GM19455 (cell line): Measurements from ENCODE around the gene PDIA5.

Experiments used
- ATAC-seq: cut with Tn5 transposase; IDR thresholded peaks from one replicate; pipeline ENCODE4 v1.9.1; 2021; ENCODE audit not compliant: unreplicated experiment

Gene PDIA5

GRCh38 chr3:123089611-123090331 lies 22.9 kb downstream of the PDIA5 start:
- no peak for ATAC-seq

DNA sequence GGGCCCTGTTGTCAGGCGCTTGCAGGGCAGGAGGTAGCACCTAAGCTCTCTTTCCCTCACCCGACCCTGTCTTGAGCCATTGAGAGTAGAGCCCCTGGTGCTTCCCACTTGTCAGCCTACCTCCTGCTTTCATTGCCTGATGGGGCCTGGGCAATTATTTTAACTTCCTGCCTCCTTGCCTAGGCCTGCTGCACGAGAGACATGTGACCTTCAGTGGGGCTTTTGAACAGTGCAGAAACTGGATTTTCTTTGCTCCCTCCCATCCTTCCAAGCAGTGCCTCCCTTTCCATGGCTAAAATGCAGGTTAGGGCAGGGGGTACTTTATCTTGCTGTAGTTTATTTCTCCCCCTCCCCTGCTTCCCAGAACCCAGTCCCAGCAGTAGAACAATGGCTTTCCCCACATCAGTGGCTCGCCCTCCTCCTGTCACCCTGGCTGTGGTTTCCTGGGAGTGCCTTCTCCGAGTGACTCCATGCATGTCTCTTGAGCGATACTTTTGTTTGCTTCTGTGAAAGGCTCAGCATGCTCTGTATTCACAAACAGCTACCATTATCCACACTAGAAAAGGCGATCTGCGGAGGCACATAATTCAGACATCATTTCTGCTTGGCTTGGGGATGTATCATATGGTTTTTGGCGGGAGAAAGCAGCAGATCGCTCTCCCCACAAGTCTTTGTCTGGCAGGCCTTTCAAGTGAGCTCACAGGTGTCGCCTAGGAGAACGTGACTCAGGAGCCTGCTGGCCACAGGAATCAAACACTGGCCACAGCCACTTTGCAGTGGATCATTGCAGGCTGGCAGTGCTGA lies 24.1 kb downstream of the PDIA5 start:
- no peak for ATAC-seq

- ATAC-seq: no peak
These were observed 25.4 kb downstream of the PDIA5 start for GRCh38 chr3:123092243-123092642.

DNA sequence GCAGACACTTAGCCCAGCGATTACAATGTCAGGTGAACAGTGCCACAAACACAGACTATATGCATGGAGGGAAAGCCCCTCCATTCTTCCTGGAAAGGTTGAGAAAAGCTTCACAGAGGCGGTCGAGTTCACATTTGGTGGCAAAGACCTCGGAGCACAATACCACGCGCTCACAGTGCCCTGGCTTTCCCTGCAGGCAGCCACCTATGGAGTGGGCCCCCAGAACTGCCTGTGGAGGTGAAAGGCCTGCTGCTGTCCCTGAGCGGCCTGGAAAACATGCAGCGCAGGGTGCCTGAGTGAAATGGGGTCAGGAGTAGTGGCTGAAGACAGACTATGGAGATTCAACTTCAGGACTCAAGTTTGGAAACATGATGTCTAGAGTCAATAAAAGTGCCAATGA lies 26.9 kb downstream of the PDIA5 start:
- ATAC-seq: no peak

- ATAC-seq: no peak
These were observed 27.9 kb downstream of the PDIA5 start for GRCh38 chr3:123094516-123095313.

GRCh38 chr3:123096126-123096525 lies 29.3 kb downstream of the PDIA5 start:
- no peak for ATAC-seq

GRCh38 chr3:123096731-123097130 lies 29.9 kb downstream of the PDIA5 start:
- no peak for ATAC-seq

DNA sequence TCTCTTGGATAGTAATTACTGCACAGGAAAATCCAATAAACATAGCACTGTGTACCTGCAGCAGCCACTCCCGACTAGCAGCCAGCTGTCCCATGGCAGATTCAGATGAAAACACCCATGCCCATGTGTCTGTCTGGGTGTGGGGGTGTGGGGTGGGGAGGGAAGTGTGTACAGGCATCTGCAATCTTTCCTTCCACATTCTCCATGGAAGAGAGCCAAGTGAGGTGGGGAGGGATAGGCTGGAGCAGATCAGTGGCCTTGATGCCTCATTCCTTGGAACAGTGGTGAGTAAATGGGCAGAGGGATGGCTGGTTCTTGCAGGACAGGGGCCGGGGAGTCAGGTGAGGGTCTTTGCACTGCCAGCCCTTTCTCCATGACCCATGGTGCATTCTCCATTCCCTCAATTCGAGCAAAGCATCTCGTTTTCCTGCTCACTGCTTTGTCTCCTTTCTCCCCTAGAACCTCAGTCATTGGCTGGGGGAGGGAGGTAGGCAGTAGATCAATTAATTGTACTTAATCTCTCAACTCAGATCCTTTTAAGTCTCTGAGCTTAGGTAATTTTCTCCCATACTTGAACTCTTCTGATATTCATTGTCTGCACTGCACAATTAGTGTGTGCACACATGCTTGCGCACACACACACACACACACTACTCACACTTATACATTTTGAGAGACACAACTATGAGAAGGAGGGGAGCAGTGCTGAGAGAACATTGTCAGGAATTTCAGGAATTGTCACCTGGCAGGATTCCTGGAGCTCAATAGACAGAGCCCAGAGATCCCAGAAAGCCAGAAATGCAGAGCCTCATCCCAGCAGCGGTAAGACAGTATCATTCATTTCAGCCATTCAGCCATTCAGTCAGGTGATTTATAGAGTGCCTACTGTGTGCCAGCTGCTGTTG lies 31.9 kb downstream of the PDIA5 start:
- no peak for ATAC-seq

- no peak for ATAC-seq
These were observed 32.7 kb downstream of the PDIA5 start for GRCh38 chr3:123099331-123100192.

GRCh38 chr3:123100193-123100776 lies 33.5 kb downstream of the PDIA5 start:
- ATAC-seq: no peak

DNA sequence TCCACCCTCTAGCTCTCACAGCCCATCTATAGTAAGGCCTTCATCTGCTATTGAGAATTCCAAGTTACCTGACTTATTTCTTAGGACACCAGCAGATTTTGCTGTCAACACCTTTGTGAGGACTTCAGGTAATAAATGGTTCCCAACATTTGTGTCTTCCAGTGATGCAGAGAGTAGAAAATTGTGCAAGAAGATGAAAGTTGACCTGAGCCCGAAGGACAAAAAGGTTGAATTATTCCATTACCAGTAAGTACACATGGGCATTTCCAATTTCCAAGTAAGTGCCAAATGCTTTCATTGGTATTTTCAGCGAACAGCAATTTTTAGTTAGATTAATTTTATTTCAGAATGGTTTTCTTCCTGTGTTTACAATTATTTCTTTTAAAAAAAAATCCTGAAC lies 35.4 kb downstream of the PDIA5 start:
- ATAC-seq: no peak

DNA sequence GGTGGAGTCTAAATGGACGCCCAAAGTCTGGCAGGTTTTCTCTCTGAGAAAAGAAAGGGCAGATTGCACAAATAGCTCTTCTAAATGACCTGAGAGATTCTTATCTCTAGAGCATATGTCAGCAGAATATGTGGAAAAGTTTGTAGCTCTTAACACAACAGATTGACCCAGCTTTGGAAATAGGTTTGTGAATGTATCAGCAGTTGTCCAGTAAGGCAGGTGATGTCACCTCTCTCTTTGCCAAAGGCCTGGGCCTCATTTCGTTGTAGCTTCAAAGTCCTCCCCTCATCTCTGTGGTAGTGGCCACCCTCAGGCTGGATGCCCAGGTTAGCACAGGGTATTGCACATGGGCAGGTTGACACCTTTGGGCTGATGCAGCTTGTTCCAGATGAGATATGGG lies 36.0 kb downstream of the PDIA5 start:
- ATAC-seq: no peak

GRCh38 chr3:123104550-123104949 lies 37.7 kb downstream of the PDIA5 start:
- ATAC-seq: no peak

- no peak for ATAC-seq
These were observed 38.7 kb downstream of the PDIA5 start for GRCh38 chr3:123105201-123106189.

GRCh38 chr3:123110282-123110975 lies 43.6 kb downstream of the PDIA5 start:
- no peak for ATAC-seq

DNA sequence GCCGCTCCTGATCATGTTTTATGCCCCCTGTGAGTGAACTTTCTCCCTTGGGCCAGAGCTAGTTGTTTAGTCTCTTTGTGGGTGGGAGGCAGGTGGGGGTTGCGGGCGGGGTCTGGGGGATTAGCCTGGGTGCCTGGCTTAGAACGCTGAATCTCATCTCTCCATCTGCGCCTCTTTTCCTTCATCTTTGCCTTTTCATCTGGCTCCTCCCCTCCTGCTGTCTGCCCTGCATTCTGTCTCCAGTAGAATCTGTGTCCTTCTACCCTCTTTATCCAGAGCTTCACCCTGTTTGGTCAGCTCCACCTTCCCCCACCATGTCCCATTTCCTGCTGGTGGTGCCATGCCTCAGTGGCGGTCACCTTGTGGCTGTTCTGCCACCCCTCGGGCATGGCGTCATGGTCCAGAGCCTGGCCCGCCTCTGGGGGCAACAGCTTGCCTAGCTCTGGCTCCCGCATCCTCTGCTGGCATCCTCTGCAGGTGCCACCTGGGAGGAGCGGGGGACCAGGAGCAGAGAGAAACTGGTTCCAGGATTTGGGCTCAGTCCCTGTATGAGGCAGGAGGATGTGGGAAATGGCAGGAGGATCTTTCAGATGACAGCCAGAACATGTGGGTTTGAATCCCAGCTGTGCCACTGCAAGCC lies 44.3 kb downstream of the PDIA5 start:
- ATAC-seq: no peak

- no peak for ATAC-seq
These were observed 44.8 kb downstream of the PDIA5 start for GRCh38 chr3:123111640-123112039.
